Right ventricle myocardium superior (tissue), 1 donor: ENCODE data around the gene UBE2QL1. TPM values are rescaled to one million over a fixed set of nuclear protein-coding genes. Genes with fewer than 3 reads are reported as not detected.
"Not testable (repeated sequence)": the region's sequence is repeated elsewhere in the genome, so short reads cannot be mapped to it uniquely, and the experiment has no call there.

ENCODE experiments used
- ATAC-seq: fragments of 200-7000 bp; cut with Tn5 transposase; one replicate; pipeline ENCODE4 v1.9.1; 2020; ENCODE audit warnings: mild to moderate bottlenecking; ENCODE audit not compliant: poor library complexity
- DNase-seq: peaks from one replicate; pipeline ENCODE4 v3.0.0-alpha.2; 2020
- intact Hi-C: fragments of 100-400 bp; cut with DNase I; formaldehyde crosslinking; loops from one replicate; pipeline ENCODE4 v1.11.2; 2022
- total RNA-seq: library from RNA; stranded (reverse); fragmentation: NEBNext Ultra II Directional; extraction: Animal tissue kit (Norgen Biotek cat#: 25700); gene quantifications from one replicate; pipeline ENCODE4 v1.2.1, GENCODE V29; 2021
- donor health status: DM: no; HTN: yes; CAD: no; lungs with severe emphysema.

The UBE2QL1 gene
- total RNA-seq, 1 donor from 2014 or later = 22.8 TPM

DNA sequence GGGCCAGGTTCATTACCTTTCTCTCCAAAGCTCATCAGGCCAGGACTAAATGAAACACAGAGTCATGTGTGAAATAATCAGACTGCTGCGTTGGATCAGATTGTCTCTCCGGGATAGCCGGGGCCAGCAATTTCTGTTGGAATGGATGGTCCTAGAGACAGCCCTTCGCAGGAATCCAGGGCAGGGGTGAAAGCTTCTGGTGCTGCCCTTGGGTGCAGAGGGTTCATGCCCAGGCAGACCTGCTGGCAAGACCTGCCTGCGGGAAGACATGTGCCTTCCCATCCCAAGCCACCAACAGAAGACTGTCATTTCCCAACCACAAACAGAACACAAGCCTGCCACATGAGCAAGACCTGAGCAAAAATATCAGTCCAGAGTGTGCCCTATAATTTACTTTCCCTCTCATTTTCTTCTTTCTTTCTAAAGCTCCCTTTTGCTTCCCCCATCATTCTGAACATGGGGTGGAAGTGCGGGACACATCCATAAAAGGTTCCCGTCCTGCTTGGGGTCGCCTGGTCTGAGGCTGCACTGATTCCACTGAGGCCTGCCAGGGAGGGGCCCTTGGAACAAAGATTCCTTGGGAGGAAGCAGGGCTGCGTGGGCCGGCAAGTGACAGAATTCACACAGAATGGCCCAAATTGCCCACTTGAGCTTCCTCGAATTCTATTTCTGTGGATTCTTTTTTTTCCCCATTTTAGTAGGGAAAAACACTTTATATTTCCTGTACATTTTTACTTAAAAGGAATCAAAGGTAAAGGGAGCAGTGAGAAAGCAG, 57.3 kb downstream of the UBE2QL1 start:
- ATAC-seq (no peak), DNase-seq (no peak)
- intact Hi-C loops = no loop called here

DNA sequence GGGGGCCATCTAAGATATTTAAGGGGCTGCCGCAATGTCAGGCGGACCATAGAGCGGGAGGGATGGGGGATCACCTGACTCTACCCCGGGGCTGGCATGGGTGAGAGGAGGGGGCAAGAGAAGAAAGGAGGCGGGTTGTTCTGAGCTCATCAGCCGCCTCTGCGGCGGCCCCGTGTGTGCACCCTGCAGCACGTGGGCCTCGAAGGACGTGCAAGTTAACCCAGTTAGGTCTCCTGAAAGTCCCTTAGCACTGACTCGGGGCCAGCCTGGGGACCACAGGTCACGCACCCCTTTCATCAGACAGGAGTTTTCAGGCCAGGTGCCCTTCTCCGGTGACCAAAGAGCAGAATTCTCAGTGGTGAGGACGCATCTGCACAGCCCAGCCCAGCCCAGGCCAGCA, 58.0 kb downstream of the UBE2QL1 start:
- ATAC-seq (no peak), DNase-seq (no peak)
- intact Hi-C loops = no loop called here

DNA sequence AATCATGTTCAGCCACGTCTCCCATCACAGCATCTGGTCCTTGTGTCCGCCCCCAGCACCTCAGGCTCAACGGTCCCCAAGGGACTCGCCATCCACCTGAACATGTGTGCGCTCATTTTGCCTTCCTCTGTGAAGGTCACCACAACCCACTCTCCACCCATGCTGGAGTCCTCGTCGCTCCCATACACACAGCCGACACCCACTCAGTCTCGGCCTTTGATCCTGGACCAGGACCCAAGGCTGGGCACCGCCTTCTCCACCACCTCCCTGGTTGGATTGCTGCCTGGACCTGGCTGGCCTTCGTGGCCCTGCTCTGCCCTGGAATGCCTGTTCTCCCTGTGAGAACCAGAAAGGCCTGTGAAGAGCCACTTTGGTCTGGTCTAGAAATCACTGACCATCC, 60.3 kb downstream of the UBE2QL1 start:
- ATAC-seq (peak; percentile 73), DNase-seq (peak; percentile 50)
- intact Hi-C loops = no loop called here

GRCh38 chr5:6510132-6510531, 61.5 kb downstream of the UBE2QL1 start:
- ATAC-seq (peak; percentile 65), DNase-seq (no peak)
- intact Hi-C loops = no loop called here

DNA sequence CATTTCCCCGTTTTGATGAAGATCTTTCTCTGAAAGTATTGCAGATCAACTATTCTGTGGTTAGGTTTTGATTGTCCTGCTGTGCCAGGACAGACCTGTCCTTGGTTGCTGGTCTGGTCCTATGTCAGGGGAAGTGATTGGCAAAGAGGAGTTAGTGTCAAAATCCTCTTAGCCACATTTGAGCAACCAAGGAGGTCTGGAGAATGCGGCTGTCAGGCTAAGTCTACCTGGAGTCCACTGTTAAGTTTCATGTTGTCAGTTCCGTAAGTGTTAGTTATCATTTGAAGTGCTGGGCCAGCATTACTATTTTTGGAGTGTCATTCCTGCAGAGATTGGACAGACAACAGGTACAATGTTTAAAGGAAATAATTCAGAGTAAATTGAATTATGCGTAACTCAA, 62.3 kb downstream of the UBE2QL1 start:
- no peak for ATAC-seq
- DNase-seq = no peak
- intact Hi-C loops = no loop called here

DNA sequence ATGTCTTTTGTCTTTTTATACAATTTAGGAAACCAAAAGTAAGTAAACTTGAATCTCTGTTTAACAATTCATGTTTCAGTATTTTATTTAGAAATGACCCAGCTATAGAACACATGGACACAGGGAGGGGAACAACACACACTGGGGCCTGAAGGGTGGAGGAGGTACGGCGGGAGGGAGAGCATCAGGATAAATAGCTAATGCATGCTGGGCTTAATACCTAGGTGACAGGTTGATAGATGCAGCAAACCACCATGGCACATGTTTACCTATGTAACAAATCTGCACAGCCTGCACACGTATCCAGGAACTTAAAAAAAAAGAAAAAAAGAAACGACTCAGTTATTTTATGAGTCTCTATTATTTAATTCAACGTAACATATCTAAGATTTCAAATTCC, 67.2 kb downstream of the UBE2QL1 start:
- ATAC-seq, intact Hi-C loops: not testable (repeated sequence)

GRCh38 chr5:6516823-6517222, 68.2 kb downstream of the UBE2QL1 start:
- intact Hi-C loops = no loop called here
- ATAC-seq (no peak), DNase-seq (no peak)

More for the DNA sequence above, 67.2 kb downstream of the UBE2QL1 start:
- DNase-seq = not testable (repeated sequence)

GRCh38 chr5:6517510-6517909, 68.9 kb downstream of the UBE2QL1 start:
- intact Hi-C loops = no loop called here
- ATAC-seq (no peak), DNase-seq (no peak)

- peak; percentile 52 for ATAC-seq
- intact Hi-C loops = no loop called here
- no peak for DNase-seq
These were observed 69.8 kb downstream of the UBE2QL1 start for GRCh38 chr5:6518298-6519057.

GRCh38 chr5:6520201-6520600, 71.5 kb downstream of the UBE2QL1 start:
- intact Hi-C loops = no loop called here
- DNase-seq = no peak

GRCh38 chr5:6522331-6522730, 73.7 kb downstream of the UBE2QL1 start:
- DNase-seq = no peak
- intact Hi-C loops = no loop called here
- ATAC-seq = no peak

More at GRCh38 chr5:6520201-6520600, 71.5 kb downstream of the UBE2QL1 start:
- ATAC-seq = no peak

- intact Hi-C loops = no loop called here
- no peak for ATAC-seq
- no peak for DNase-seq
These were observed 74.3 kb downstream of the UBE2QL1 start for GRCh38 chr5:6522923-6523322.

DNA sequence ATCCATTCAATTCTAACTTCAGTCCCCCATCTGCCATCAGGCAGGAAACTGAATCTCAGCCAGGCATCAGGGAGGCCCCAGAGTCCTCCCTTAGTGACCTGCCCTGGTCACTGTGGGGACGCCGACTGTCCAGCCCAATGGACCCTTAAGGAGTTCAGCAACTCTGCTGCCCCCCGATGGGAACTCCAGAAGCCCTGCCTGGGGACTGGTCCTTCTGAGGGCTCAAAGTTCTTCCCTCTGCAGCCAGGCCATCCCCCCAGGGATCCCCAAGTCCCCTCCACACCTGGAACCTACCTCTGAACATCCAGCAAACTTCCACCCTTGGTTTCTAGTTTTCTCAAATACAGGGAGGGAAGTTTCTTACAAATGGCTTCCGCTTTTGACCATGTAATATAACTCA, 76.8 kb downstream of the UBE2QL1 start:
- no peak for DNase-seq
- intact Hi-C loops = loop anchor here (5.0 kb wide), 1 partner anchor 233 kb away; no protein-coding TSS in a partner anchor
- ATAC-seq = no peak

GRCh38 chr5:6525910-6526309, 77.3 kb downstream of the UBE2QL1 start:
- DNase-seq = no peak
- intact Hi-C loops = loop anchor here (5.0 kb wide), 1 partner anchor 234 kb away; no protein-coding TSS in a partner anchor
- ATAC-seq = peak; percentile 87

DNA sequence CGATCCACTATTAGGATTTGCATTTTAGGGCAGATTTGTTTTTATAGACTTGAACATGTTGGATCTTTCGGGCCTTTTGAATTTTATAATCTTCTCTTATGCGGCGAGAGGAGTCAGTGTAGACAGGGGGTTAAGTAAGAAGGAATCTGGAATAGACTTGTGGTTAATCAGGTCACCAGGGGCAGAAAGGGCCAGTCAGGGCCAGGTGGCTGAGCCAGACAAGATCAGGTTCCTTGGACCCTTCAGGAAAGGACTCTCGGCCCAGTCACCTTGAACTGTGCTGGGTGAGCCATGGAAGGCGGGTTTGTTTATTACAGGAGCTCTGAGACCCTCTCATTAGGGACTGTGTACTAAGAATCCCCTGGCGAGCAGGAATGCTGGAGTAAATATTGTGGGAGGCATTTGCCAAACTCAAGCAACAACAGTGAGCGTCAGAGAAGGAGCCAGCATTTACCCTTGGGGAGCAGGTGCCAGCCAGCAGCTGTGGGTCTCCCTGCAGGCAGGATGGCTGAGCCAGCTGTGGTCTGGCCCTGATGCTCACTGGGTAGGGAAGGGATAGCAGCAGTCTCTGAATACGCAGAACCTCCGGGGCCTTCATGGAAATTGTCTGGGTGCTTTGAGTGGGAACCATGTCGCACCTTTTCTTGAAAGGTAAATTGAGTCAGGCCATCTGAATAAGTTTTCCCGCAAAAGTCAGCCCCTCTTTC, 79.2 kb downstream of the UBE2QL1 start:
- intact Hi-C loops = loop anchor here (5.0 kb wide), 1 partner anchor 236 kb away; no protein-coding TSS in a partner anchor
- no peak for ATAC-seq
- DNase-seq = no peak

- DNase-seq (no peak), ATAC-seq (no peak)
- intact Hi-C loops = no loop called here
These were observed 86.9 kb downstream of the UBE2QL1 start for GRCh38 chr5:6535594-6535993.

- no peak for DNase-seq
- intact Hi-C loops = no loop called here
- ATAC-seq = no peak
These were observed 90.4 kb downstream of the UBE2QL1 start for GRCh38 chr5:6539060-6539459.

DNA sequence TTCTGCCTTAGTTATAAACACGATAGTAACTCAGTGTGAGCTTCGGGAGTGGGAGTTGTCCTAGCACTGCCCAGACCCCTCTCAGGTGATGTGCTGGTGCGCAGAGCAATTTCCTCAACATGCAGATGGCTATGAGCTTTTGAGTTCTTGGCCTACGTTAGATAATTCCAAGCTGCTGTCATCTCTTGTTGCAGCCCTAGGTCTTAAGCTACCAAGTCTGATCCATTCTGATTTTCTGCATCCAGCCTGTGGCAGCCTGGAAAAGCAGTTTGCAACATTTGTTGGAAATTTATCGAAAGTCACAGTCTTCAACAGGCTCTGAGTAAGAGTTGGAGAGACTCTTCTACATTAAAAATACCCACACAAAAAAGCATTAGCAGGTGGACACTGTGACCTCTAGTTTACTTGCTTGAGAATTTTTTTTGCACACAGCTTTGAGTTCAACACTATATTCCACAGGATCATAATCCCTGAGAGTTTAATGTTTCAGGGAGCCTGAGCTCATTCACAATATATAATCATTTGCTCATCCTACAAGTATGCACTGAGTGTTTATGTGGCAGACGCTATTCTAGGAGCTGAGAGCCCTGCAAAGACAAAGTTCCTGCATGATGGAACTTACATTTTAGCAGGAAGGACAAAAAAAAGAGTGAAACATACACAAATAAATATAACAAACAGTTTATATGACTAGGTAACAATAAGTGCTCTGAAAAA, 91.6 kb downstream of the UBE2QL1 start:
- intact Hi-C loops = no loop called here
- ATAC-seq (peak; percentile 45), DNase-seq (no peak)
